ENCODE data around the gene DUSP28.

The DUSP28 gene

GRCh38 chr2:240601061-240601830 lies 41.1 kb downstream of the DUSP28 start:
- no peak for DNase-seq

- DNase-seq, result no peak
Measured at GRCh38 chr2:240601831-240602160, 41.6 kb downstream of the DUSP28 start.

GRCh38 chr2:240602266-240603050 lies 42.3 kb downstream of the DUSP28 start:
- no peak for DNase-seq

- no peak for DNase-seq
Measured at GRCh38 chr2:240603081-240603835, 43.1 kb downstream of the DUSP28 start.

GRCh38 chr2:240603846-240604245 lies 43.7 kb downstream of the DUSP28 start:
- DNase-seq, result no peak

GRCh38 chr2:240604291-240604938 lies 44.3 kb downstream of the DUSP28 start:
- DNase-seq, result peak; percentile 81 to 88

- no peak for DNase-seq
Measured at GRCh38 chr2:240604939-240605716, 45.0 kb downstream of the DUSP28 start.

GRCh38 chr2:240605867-240606743 lies 45.9 kb downstream of the DUSP28 start:
- no peak for DNase-seq

GRCh38 chr2:240611601-240612210 lies 51.5 kb downstream of the DUSP28 start:
- no peak for DNase-seq

Measured in SHP77 (cell line).